H1 (cell line): ENCODE results near the gene S100A8. TPM values are rescaled to one million over a fixed set of nuclear protein-coding genes. Genes with fewer than 3 reads are reported as not detected.

Experiments
- CTCF ChIA-PET: fragments of 300-600 bp; sonication (Branson Sonifier 250); formaldehyde crosslinking; loops from one replicate; lab custom pipeline; 2021; ENCODE audit not compliant: partially characterized antibody; lab: Charles Lee
- POLR2A ChIA-PET: fragments of 300-600 bp; sonication (Branson Sonifier 250); formaldehyde crosslinking; loops from one replicate; lab custom pipeline; 2021; ENCODE audit warnings: inconsistent platforms; ENCODE audit not compliant: partially characterized antibody; lab: Charles Lee
- DNase-seq, 2 experiments: peaks; one replicate each; pipeline versions ENCODE4 v3.0.0 to v3.0.0-alpha.2; 2010 to 2022; ENCODE audit warnings: low spot score in 2 of 2, low read depth in 1 of 2, mixed read lengths in 1 of 2
- FAIRE-seq: peaks from 2 replicates; lab custom pipeline; 2011; peaks lifted over from hg19 to GRCh38; lab: Jason Lieb, UNC
- H2AFZ ChIP-seq: 2 replicates; pipeline ENCODE4 v1.8.1; 2012; ENCODE audit warnings: low read length, inconsistent platforms
- H2AK5ac ChIP-seq: 2 replicates; pipeline ENCODE4 v1.6.1; 2013; ENCODE audit warnings: low read depth, low read length
- H2BK120ac ChIP-seq: replicated peaks from 2 replicates; pipeline ENCODE3; 2013; ENCODE audit warnings: low read depth, low read length, inconsistent platforms
- H2BK12ac ChIP-seq: 2 replicates; pipeline ENCODE4 v1.6.1; 2013; ENCODE audit warnings: low read depth, low read length
- H2BK15ac ChIP-seq: 2 replicates; pipeline ENCODE4 v1.6.1; 2013; ENCODE audit warnings: low read length
- H2BK20ac ChIP-seq: 2 replicates; pipeline ENCODE4 v1.6.1; 2013; ENCODE audit warnings: low read length
- H2BK5ac ChIP-seq: 2 replicates; pipeline ENCODE4 v1.6.1; 2013; ENCODE audit warnings: low read depth, low read length
- H3K14ac ChIP-seq: 2 replicates; pipeline ENCODE4 v1.6.1; 2013; ENCODE audit warnings: inconsistent platforms; ENCODE audit not compliant: insufficient read length
- H3K18ac ChIP-seq: 2 replicates; pipeline ENCODE4 v1.6.1; 2013; ENCODE audit warnings: low read length; ENCODE audit errors: extremely low read depth
- H3K23ac ChIP-seq: 2 replicates; pipeline ENCODE4 v1.6.1; 2013; ENCODE audit warnings: inconsistent platforms; ENCODE audit not compliant: insufficient read length
- H3K23me2 ChIP-seq: 2 replicates; pipeline ENCODE4 v1.6.1; 2013; ENCODE audit warnings: low read depth, low read length
- H3K27ac ChIP-seq: 2 replicates; pipeline ENCODE4 v1.6.1; 2011; ENCODE audit warnings: low read depth, low read length, inconsistent platforms
- H3K27me3 ChIP-seq, 4 experiments: replicated peaks in 1 of 4; 1 replicate in 1 of 4; 2 replicates in 3 of 4; pipeline versions ENCODE4 v1.6.1 to v1.8.1; 2011 to 2013; ENCODE audit warnings: low read length in 3 of 4, mild to moderate bottlenecking in 3 of 4, inconsistent platforms in 2 of 4, mixed read lengths in 2 of 4, moderate library complexity in 1 of 4; ENCODE audit not compliant: control insufficient read depth in 3 of 4, insufficient read depth in 3 of 4; ENCODE audit errors: extremely low read depth in 1 of 4
- H3K36me3 ChIP-seq, 4 experiments: 2 replicates each; pipeline versions ENCODE4 v1.6.1 to v1.8.1; 2011 to 2013; ENCODE audit warnings: mild to moderate bottlenecking in 4 of 4, low read length in 3 of 4, moderate library complexity in 2 of 4, control low read depth in 1 of 4, inconsistent platforms in 1 of 4; ENCODE audit not compliant: insufficient read depth in 4 of 4, control insufficient read depth in 2 of 4
- H3K4ac ChIP-seq: replicated peaks from 2 replicates; pipeline ENCODE3; 2013; ENCODE audit warnings: low read length, low read depth, mixed read lengths, inconsistent platforms; ENCODE audit not compliant: insufficient read length
- H3K4me1 ChIP-seq, 4 experiments: replicated peaks in 1 of 4; 1 replicate in 1 of 4; 2 replicates in 3 of 4; pipeline versions ENCODE4 v1.6.1 to v1.8.1; 2011 to 2013; ENCODE audit warnings: low read length in 3 of 4, inconsistent platforms in 2 of 4, mixed read lengths in 1 of 4; ENCODE audit not compliant: insufficient read depth in 4 of 4, control insufficient read depth in 3 of 4
- H3K4me2 ChIP-seq, 2 experiments: 2 replicates each; pipeline versions ENCODE4 v1.6.1 to v1.8.1; 2011 to 2013; ENCODE audit warnings: low read depth in 2 of 2, low read length in 2 of 2, control low read depth in 1 of 2, inconsistent platforms in 1 of 2, mild to moderate bottlenecking in 1 of 2; ENCODE audit not compliant: insufficient read depth in 1 of 2
- H3K4me3 ChIP-seq, 4 experiments: fragments of 200-600, 300-600 bp in 1 of 4; sonication (generic), shearing (Covaris generic), sonication (Bioruptor Twin) in 1 of 4; 2 replicates each; pipeline versions ENCODE4 v1.5.1 to v1.8.1; 2011 to 2016; ENCODE audit warnings: low read length in 4 of 4, low read depth in 3 of 4, control low read depth in 2 of 4, inconsistent platforms in 2 of 4, mild to moderate bottlenecking in 2 of 4, mixed read lengths in 1 of 4, moderate library complexity in 1 of 4; ENCODE audit not compliant: insufficient read depth in 2 of 4; ENCODE audit errors: extremely low read depth in 1 of 4
- H3K56ac ChIP-seq: replicated peaks from 2 replicates; pipeline ENCODE3; 2013; ENCODE audit warnings: low read depth, mild to moderate bottlenecking, mixed read lengths, low read length, inconsistent platforms; ENCODE audit not compliant: insufficient read length
- H3K79me1 ChIP-seq: 2 replicates; pipeline ENCODE4 v1.6.1; 2013; ENCODE audit warnings: low read depth, low read length, control low read depth
- H3K79me2 ChIP-seq, 2 experiments: 2 replicates each; pipeline versions ENCODE4 v1.6.1 to v1.8.1; 2012 to 2013; ENCODE audit warnings: low read length in 2 of 2, mild to moderate bottlenecking in 2 of 2, inconsistent platforms in 1 of 2; ENCODE audit not compliant: insufficient read depth in 2 of 2, control insufficient read depth in 1 of 2
- H3K9ac ChIP-seq, 4 experiments: replicated peaks in 1 of 4; 1 replicate in 1 of 4; 2 replicates in 3 of 4; pipeline versions ENCODE4 v1.6.1 to v1.8.1; 2011 to 2013; ENCODE audit warnings: low read depth in 3 of 4, low read length in 3 of 4, control low read depth in 2 of 4, mild to moderate bottlenecking in 2 of 4, moderate library complexity in 2 of 4, inconsistent platforms in 1 of 4; ENCODE audit errors: extremely low read depth in 1 of 4
- H3K9me3 ChIP-seq, 2 experiments: 2 replicates each; pipeline versions ENCODE4 v1.6.1 to v1.8.1; 2012 to 2013; ENCODE audit warnings: mild to moderate bottlenecking in 2 of 2, moderate library complexity in 2 of 2, control low read depth in 1 of 2, inconsistent platforms in 1 of 2, low read depth in 1 of 2, low read length in 1 of 2, mixed read lengths in 1 of 2; ENCODE audit not compliant: insufficient read depth in 2 of 2
- H4K20me1 ChIP-seq, 2 experiments: replicated peaks in 1 of 2; 2 replicates each; pipeline versions ENCODE3 to v1.8.1; 2011 to 2013; ENCODE audit warnings: inconsistent platforms in 2 of 2, low read length in 2 of 2, mild to moderate bottlenecking in 1 of 2; ENCODE audit not compliant: insufficient read depth in 2 of 2, control insufficient read depth in 1 of 2
- H4K5ac ChIP-seq: 2 replicates; pipeline ENCODE4 v1.6.1; 2013; ENCODE audit warnings: low read length, low read depth, mixed read lengths, inconsistent platforms; ENCODE audit not compliant: insufficient read length
- H4K8ac ChIP-seq: 2 replicates; pipeline ENCODE4 v1.8.0; 2013; ENCODE audit warnings: mild to moderate bottlenecking, moderate library complexity, low read length, inconsistent platforms; ENCODE audit not compliant: insufficient read depth; ENCODE audit errors: extremely low read depth
- H4K91ac ChIP-seq: replicated peaks from 2 replicates; pipeline ENCODE3; 2013; ENCODE audit warnings: low read length, mixed read lengths, inconsistent platforms; ENCODE audit not compliant: insufficient read length
- ATF2 ChIP-seq: IDR thresholded peaks from 2 replicates; pipeline ENCODE4 v1.6.1; 2012; ENCODE audit warnings: low read length, inconsistent platforms
- CHD1 ChIP-seq: IDR thresholded peaks from 2 replicates; pipeline ENCODE4 v1.6.1; 2012; ENCODE audit warnings: low read depth, low read length, improper control_type of control experiment
- EZH2 ChIP-seq: fragments of 200-600 bp; sonication (generic); IDR thresholded peaks from 2 replicates; pipeline ENCODE4 v1.7.1; 2012; ENCODE audit warnings: low read depth, mild to moderate bottlenecking, moderate library complexity, low read length, inconsistent platforms; ENCODE audit not compliant: severe bottlenecking
- NRF1 ChIP-seq: IDR thresholded peaks from 2 replicates; pipeline ENCODE4 v1.6.1; 2011; ENCODE audit warnings: mild to moderate bottlenecking, low read depth, low read length, improper control_type of control experiment
- RNF2 ChIP-seq: fragments of 200-900, 300-1000 bp; sonication (generic); IDR thresholded peaks from 2 replicates; pipeline ENCODE4 v1.7.1; 2016; ENCODE audit warnings: borderline replicate concordance, low read depth, mild to moderate bottlenecking, antibody characterized with exemption, low read length; ENCODE audit not compliant: poor library complexity, severe bottlenecking; ENCODE audit errors: missing control alignments
- SIN3A ChIP-seq, 2 experiments: IDR thresholded peaks in 1 of 2; conservative IDR thresholded peaks in 1 of 2; 2 replicates each; pipeline ENCODE4 v1.6.1; 2011 to 2012; ENCODE audit warnings: low read length in 2 of 2, improper control_type of control experiment in 1 of 2, low read depth in 1 of 2, mild to moderate bottlenecking in 1 of 2
- SIX5 ChIP-seq: IDR thresholded peaks from 2 replicates; pipeline ENCODE4 v1.6.1; 2011; ENCODE audit warnings: mild to moderate bottlenecking, low read depth, low read length
- SP1 ChIP-seq: IDR thresholded peaks from 2 replicates; pipeline ENCODE4 v1.6.1; 2011; ENCODE audit warnings: low read depth, low read length
- TBP ChIP-seq: IDR thresholded peaks from 2 replicates; pipeline ENCODE4 v1.6.1; 2011; ENCODE audit warnings: low read depth, low read length, improper control_type of control experiment
- ZNF274 ChIP-seq: IDR thresholded peaks from 2 replicates; pipeline ENCODE4 v1.7.0; 2012; ENCODE audit warnings: low read length, borderline replicate concordance; ENCODE audit errors: extremely low read depth
- WGBS, 2 experiments: shearing (Covaris generic) in 1 of 2; methylation state at CpG; one replicate each; pipeline versions ENCODE4 v1.1.6 to v1.1.7; 2013 to 2015; ENCODE audit warnings: low lambda C conversion rate in 2 of 2, mixed read lengths in 2 of 2, inconsistent platforms in 1 of 2, low coverage in 1 of 2, missing lambda C conversion rate in 1 of 2; ENCODE audit not compliant: insufficient replicate concordance in 2 of 2, insufficient coverage in 1 of 2, insufficient read length in 1 of 2; ENCODE audit errors: extremely low coverage in 1 of 2, missing lambda C conversion rate in 1 of 2; 5-methylcytosine and 5-hydroxymethylcytosine counted together
- polyA plus RNA-seq, 7 experiments: library from polyadenylated mRNA; depleted of rRNA in 3 of 7; stranded (reverse) in 5 of 7; unstranded in 2 of 7; fragments of >200 nt in 5 of 7; fragments of 200-250 nt in 2 of 7; gene quantifications; 1 replicate in 5 of 7; 2 replicates in 1 of 7; 4 replicates in 1 of 7; pipeline versions ENCODE4 v1.2.1 to v1.2.3, GENCODE V29; 2011 to 2013; ENCODE audit warnings: missing spikeins in 2 of 7, mixed read lengths in 2 of 7
- total RNA-seq: library from RNA; stranded (reverse); fragmentation: NEBNext Ultra II Directional; extraction: Animal tissue kit (Norgen Biotek cat#: 25700); gene quantifications from 2 replicates; pipeline ENCODE4 v1.2.1, GENCODE V29; 2021

S100A8 gene
- total and polyA plus RNA-seq, 2 of the 8 experiments (the other 6 are each of a cell fraction or from before 2014, with no cell fraction given), result not detected

GRCh38 chr1:153372571-153372970, 18.3 kb downstream of the S100A8 start:
- Histone ChIP-seq H3K23ac (no peak overlapping the region), H3K14ac (no peak overlapping the region), H2AFZ (no peak overlapping the region), H4K20me1 (no peaks in the 10 kb centered on the region), H2AK5ac (no peak overlapping the region), H3K79me2 (no peaks in the 10 kb centered on the region), H3K56ac (no peak overlapping the region), H2BK20ac (no peak overlapping the region), H4K8ac (no peak overlapping the region), H3K4me2 (no peak overlapping the region), H3K27me3 (no peaks in the 10 kb centered on the region; a peak in 1 of 7 replicates), H2BK15ac (no peak overlapping the region), H3K4me3 (no peak overlapping the region), H2BK12ac (no peak overlapping the region), H3K4me1 (no peaks in the 10 kb centered on the region), H3K9me3 (peaks cover 0 to 3% of the 10 kb centered on the region in 2 experiments; a peak in 1 of 4 replicates), H3K9ac (no peak overlapping the region), H4K91ac (no peak overlapping the region), H3K23me2 (no peaks in the 10 kb centered on the region), H4K5ac (no peak overlapping the region), H3K18ac (no peak overlapping the region), H3K4ac (no peak overlapping the region)
- 85% methylated on average over 2 of the region's 2 CpGs; no CpG with 5 or more reads in 1 of the 2 experiments for WGBS, 2 experiments
- DNase-seq, result no peak
- ChIA-PET CTCF (interaction anchor here (1.1 to 2.8 kb wide), 4 partner anchors 8 to 20 kb away, joined by 3 to 12 read pairs (median 4); no protein-coding TSS in a partner anchor), POLR2A (no interaction called here)
- FAIRE-seq, result no peak
- no peak for TF ChIP-seq TBP
- TF ChIP-seq SIN3A (conservative IDR thresholded peaks at IDR 0.05 in 1 of 2, IDR thresholded peaks at IDR 0.05 in 1 of 2; ENCODE audit: low read depth in 1 of 2, low read length in 2 of 2), result no peak
- TF ChIP-seq RNF2, result no peak
- no peak for TF ChIP-seq NRF1
- no peak for TF ChIP-seq ZNF274
- no peak for TF ChIP-seq SP1
- no peak for TF ChIP-seq SIX5
- no peak for TF ChIP-seq ATF2
- no peak for TF ChIP-seq CHD1
- TF ChIP-seq EZH2, result no peak
- TF ChIP-seq, all 59 proteins: peak for 0
- no peak overlapping the region for H3K27ac ChIP-seq
- no peaks in the 10 kb centered on the region for H3K79me1 ChIP-seq
- no peak overlapping the region for H2BK5ac ChIP-seq
- no peaks in the 10 kb centered on the region for H3K36me3 ChIP-seq
- H2BK120ac ChIP-seq, result no peak overlapping the region
